HepG2 (cell line): ENCODE measurements around the gene HMBS. TPM values are rescaled to one million over a fixed set of nuclear protein-coding genes. Genes with fewer than 3 reads are reported as not detected.
A peak's percentile ranks its signal among the peaks of the same experiment; 100 is the strongest.

Source experiments
- AGO1 ChIP-seq: fragments of 200-400 bp; formaldehyde crosslinking; IDR thresholded peaks from 2 replicates; pipeline ENCODE4 v1.6.1; 2017; ENCODE audit warnings: mild to moderate bottlenecking, low read depth, low read length, moderate library complexity; ENCODE audit not compliant: poor library complexity, severe bottlenecking
- CENPX ChIP-seq: sonication (generic); formaldehyde crosslinking; IDR thresholded peaks from 2 replicates; pipeline ENCODE4 v1.9.0; 2021; ENCODE audit warnings: mild to moderate bottlenecking, missing genetic modification reagents, moderate library complexity
- CSRNP1 ChIP-seq: sonication (generic); formaldehyde crosslinking; IDR thresholded peaks from 2 replicates; pipeline ENCODE4 v1.8.1; 2023; ENCODE audit warnings: mild to moderate bottlenecking, missing genetic modification reagents
- EED ChIP-seq: sonication (generic); formaldehyde crosslinking; IDR thresholded peaks from 2 replicates; pipeline ENCODE4 v1.5.0; 2020; ENCODE audit warnings: mild to moderate bottlenecking, missing genetic modification reagents
- EP300 ChIP-seq, 3 experiments: sonication (generic) in 1 of 3; formaldehyde crosslinking in 1 of 3; IDR thresholded peaks; 2 replicates each; pipeline versions ENCODE4 v1.5.1 to v1.6.1; 2011 to 2020; ENCODE audit warnings: low read depth in 2 of 3, low read length in 2 of 3, borderline replicate concordance in 1 of 3, improper control_type of control experiment in 1 of 3, mild to moderate bottlenecking in 1 of 3, missing genetic modification reagents in 1 of 3, moderate library complexity in 1 of 3
- ETV5 ChIP-seq: IDR thresholded peaks from 2 replicates; pipeline ENCODE4 v1.6.1; 2018; ENCODE audit warnings: missing biosample characterization, missing genetic modification reagents, inconsistent platforms, borderline replicate concordance
- MTA1 ChIP-seq: sonication (generic); formaldehyde crosslinking; IDR thresholded peaks from 2 replicates; pipeline ENCODE4 v1.4.0; 2020; ENCODE audit warnings: missing genetic modification reagents, mild to moderate bottlenecking, borderline replicate concordance
- RAD51 ChIP-seq: fragments of 450-650 bp; IDR thresholded peaks from 2 replicates; pipeline ENCODE4 v1.6.1; 2016; ENCODE audit warnings: borderline replicate concordance
- RBM39 ChIP-seq: fragments of 200-400 bp; formaldehyde crosslinking; IDR thresholded peaks from one replicate; pipeline ENCODE4 v1.6.1; 2018; ENCODE audit warnings: antibody characterized with exemption, mild to moderate bottlenecking, low read depth, low read length; ENCODE audit not compliant: poor library complexity, severe bottlenecking
- SKI ChIP-seq: fragments of 450-650 bp; IDR thresholded peaks from one replicate; pipeline ENCODE4 v1.6.1; 2018; ENCODE audit warnings: mild to moderate bottlenecking; ENCODE audit not compliant: partially characterized antibody
- SMAD1 ChIP-seq: sonication (generic); formaldehyde crosslinking; IDR thresholded peaks from 2 replicates; pipeline ENCODE4 v1.4.0; 2020; ENCODE audit warnings: missing genetic modification reagents, low read depth, mild to moderate bottlenecking, borderline replicate concordance
- WIZ ChIP-seq: sonication (generic); formaldehyde crosslinking; IDR thresholded peaks from 2 replicates; pipeline ENCODE4 v1.5.1; 2020; ENCODE audit warnings: mild to moderate bottlenecking, missing genetic modification reagents
- ZNF10 ChIP-seq: sonication (generic); formaldehyde crosslinking; IDR thresholded peaks from 2 replicates; pipeline ENCODE4 v1.4.0; 2020; ENCODE audit warnings: mild to moderate bottlenecking, low read depth, missing genetic modification reagents, borderline replicate concordance
- ZNF143 ChIP-seq: sonication (generic); formaldehyde crosslinking; IDR thresholded peaks from 2 replicates; pipeline ENCODE4 v1.4.0; 2020; ENCODE audit warnings: missing genetic modification reagents
- ZNF251 ChIP-seq: sonication (generic); formaldehyde crosslinking; IDR thresholded peaks from 2 replicates; pipeline ENCODE4 v1.9.0; 2021; ENCODE audit warnings: mild to moderate bottlenecking, missing genetic modification reagents
- ZNF414 ChIP-seq: sonication (generic); formaldehyde crosslinking; IDR thresholded peaks from 2 replicates; pipeline ENCODE4 v1.5.0; 2020; ENCODE audit warnings: missing genetic modification reagents
- ZNF563 ChIP-seq: sonication (generic); formaldehyde crosslinking; IDR thresholded peaks from 2 replicates; pipeline ENCODE4 v1.8.0; 2022; ENCODE audit warnings: mild to moderate bottlenecking, moderate library complexity, missing genetic modification reagents
- ZNF597 ChIP-seq: sonication (generic); formaldehyde crosslinking; IDR thresholded peaks from 2 replicates; pipeline ENCODE4 v1.5.0; 2020; ENCODE audit warnings: missing genetic modification reagents
- ZNF674 ChIP-seq: sonication (generic); formaldehyde crosslinking; IDR thresholded peaks from 2 replicates; pipeline ENCODE4 v1.5.0; 2020; ENCODE audit warnings: low read depth, mild to moderate bottlenecking, missing genetic modification reagents
- ZNF780A ChIP-seq: sonication (generic); formaldehyde crosslinking; IDR thresholded peaks from 2 replicates; pipeline ENCODE4 v1.8.0; 2022; ENCODE audit warnings: mild to moderate bottlenecking, missing genetic modification reagents, moderate library complexity
- ZNF788 ChIP-seq: sonication (generic); formaldehyde crosslinking; IDR thresholded peaks from 2 replicates; pipeline ENCODE4 v1.5.0; 2020; ENCODE audit warnings: mild to moderate bottlenecking, missing genetic modification reagents, borderline replicate concordance
- polyA plus RNA-seq, 8 experiments: library from polyadenylated mRNA; depleted of rRNA in 3 of 8; stranded (reverse) in 7 of 8; unstranded in 1 of 8; fragments of >200 nt; fragmentation: Illumina TruSeq in 4 of 8; extraction: Trizol in 4 of 8; gene quantifications; 2 replicates each; pipeline versions ENCODE4 v1.2.1 to v1.2.3, GENCODE V29; 2011 to 2016; ENCODE audit warnings: low read depth in 4 of 8, missing spikeins in 1 of 8, mixed read lengths in 1 of 8; ENCODE audit not compliant: insufficient read depth in 1 of 8
- total RNA-seq, 5 experiments: library from RNA; depleted of rRNA; stranded (reverse); fragments of >200 nt; fragmentation: Illumina TruSeq; extraction: Trizol; gene quantifications; 2 replicates each; pipeline ENCODE4 v1.2.3, GENCODE V29; 2016; ENCODE audit warnings: low read depth in 1 of 5
- TF ChIP-seq, protein P1 (sequence below), 2 experiments: sonication (generic) in 1 of 2; formaldehyde crosslinking in 1 of 2; IDR thresholded peaks; 2 replicates each; pipeline versions ENCODE4 v1.4.0 to v1.6.1; 2016 to 2020; ENCODE audit warnings: borderline replicate concordance in 1 of 2, low read depth in 1 of 2, mild to moderate bottlenecking in 1 of 2, missing genetic modification reagents in 1 of 2

Gene HMBS
- total and polyA plus RNA-seq, 2 of the 13 experiments (the other 11 are each of a cell fraction or from before 2014, with no cell fraction given), result 9.4 to 46.9 TPM

DNA sequence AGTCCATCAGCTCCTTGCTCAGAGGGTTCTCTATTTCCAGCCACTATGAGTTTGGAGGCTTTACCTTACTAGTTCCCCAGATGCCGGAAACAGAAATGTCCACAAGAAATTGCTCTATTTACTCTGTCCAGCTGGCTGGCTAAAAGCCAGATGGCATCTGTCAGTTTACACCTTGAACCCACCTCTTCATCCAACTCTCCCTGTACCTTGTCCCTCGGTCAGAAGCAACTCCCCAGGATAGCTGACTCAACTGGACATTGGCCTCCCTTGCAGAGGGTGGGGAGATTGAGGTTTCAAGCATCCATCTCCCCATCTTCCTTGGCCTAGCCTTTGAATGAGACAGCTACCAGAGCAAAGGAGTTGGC lies 24.2 kb downstream of the HMBS start (continued):
- TF ChIP-seq SKI (no peak), ZNF788 (CRISPR knock-in tag) (no peak), ZNF563 (no peak), ZNF143 (CRISPR knock-in tag) (no peak), MTA1 (CRISPR knock-in tag) (no peak), EED (CRISPR knock-in tag) (no peak), ZNF597 (CRISPR knock-in tag) (no peak), RAD51 (no peak), ZNF414 (CRISPR knock-in tag) (no peak), AGO1 (no peak), ZNF251 (CRISPR knock-in tag) (no peak), ZNF10 (CRISPR knock-in tag) (no peak), ZNF780A (no peak), RBM39 (no peak), ETV5 (peak; percentile 46; the same call in 1 of the 2 replicates), EP300 (IDR thresholded peaks at IDR 0.05; ENCODE audit: low read depth in 2 of 2, low read length in 2 of 2) (peak in 1 of 2 experiments; percentile 52; a peak in 1 of 4 replicates), EP300 (CRISPR knock-in tag; IDR thresholded peaks at IDR 0.05; ENCODE audit: borderline replicate concordance) (no peak), CSRNP1 (no peak), CENPX (CRISPR knock-in tag) (no peak), SMAD1 (CRISPR knock-in tag) (no peak), ZNF674 (CRISPR knock-in tag) (no peak), WIZ (no peak)
- TF ChIP-seq, protein P1, sequence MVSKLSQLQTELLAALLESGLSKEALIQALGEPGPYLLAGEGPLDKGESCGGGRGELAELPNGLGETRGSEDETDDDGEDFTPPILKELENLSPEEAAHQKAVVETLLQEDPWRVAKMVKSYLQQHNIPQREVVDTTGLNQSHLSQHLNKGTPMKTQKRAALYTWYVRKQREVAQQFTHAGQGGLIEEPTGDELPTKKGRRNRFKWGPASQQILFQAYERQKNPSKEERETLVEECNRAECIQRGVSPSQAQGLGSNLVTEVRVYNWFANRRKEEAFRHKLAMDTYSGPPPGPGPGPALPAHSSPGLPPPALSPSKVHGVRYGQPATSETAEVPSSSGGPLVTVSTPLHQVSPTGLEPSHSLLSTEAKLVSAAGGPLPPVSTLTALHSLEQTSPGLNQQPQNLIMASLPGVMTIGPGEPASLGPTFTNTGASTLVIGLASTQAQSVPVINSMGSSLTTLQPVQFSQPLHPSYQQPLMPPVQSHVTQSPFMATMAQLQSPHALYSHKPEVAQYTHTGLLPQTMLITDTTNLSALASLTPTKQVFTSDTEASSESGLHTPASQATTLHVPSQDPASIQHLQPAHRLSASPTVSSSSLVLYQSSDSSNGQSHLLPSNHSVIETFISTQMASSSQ (IDR thresholded peaks at IDR 0.05; ENCODE audit: low read depth), result no peak
- TF ChIP-seq, protein P1 (CRISPR knock-in tag; IDR thresholded peaks at IDR 0.05; ENCODE audit: borderline replicate concordance), result no peak
